ENCODE measurements around the gene MBD2. TPM values are rescaled to one million over a fixed set of nuclear protein-coding genes. Genes with fewer than 3 reads are reported as not detected.

The MBD2 gene
- total and polyA plus RNA-seq, 2 donors from 2014 or later, result 79.1 to 123 TPM

DNA sequence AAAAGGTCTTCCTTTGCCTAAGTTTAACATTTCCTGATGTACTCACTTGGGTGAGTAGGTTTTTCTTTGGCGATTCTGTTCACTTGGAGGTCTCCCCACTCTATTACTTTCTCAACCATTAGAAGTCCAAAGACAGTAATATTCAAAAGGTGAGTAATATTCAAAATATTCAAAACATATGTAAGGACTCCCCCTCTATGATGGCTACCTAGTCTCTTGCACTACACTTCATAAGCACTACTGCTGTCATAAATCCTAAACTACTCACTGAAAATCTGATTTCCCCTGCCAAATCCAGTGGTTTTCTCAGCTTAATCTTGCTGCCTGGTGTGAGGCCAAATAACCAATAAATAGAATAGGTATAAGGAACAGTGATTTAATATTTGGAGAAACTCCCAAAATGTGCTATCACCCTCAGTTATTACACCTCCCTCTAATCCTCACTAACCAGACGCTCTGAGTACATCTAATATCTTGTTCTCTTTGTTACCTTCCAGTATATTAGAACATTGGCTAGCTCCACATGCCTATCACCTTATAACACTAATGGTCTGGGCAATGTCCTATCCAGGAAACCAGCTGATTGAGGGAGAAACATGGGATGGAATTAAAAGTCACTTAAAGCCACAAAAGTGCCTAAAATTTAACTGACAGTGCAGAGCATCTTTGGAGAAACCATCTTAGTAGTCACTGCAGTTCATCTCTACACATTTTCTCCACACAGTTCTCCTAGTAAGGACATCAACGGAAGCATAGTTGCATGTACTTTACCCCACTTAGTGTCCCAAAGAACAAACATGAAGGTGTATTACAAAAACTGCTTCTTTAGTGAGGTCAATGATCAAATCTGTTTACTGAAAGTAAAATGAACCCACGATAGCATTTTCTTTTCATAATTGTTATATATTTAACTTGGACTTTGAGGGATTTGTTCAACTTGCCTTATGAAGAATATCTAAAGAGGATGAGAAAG lies 54.8 kb downstream of the MBD2 start:
- no peak for FAIRE-seq
- intact Hi-C loops (cut with DNase I), result no loop called here
- H3K36me3 ChIP-seq (ENCODE audit: control insufficient read depth in 2 of 3, insufficient read depth in 3 of 3, low read length in 3 of 3), result peaks cover 0 to 5% (median 0%) of the 10 kb centered on the region in 3 donors

GRCh38 chr18:54165450-54165849 lies 59.0 kb downstream of the MBD2 start:
- Histone ChIP-seq H3K27me3 (ENCODE audit: control insufficient read depth, insufficient read depth, low read length) (no peaks in the 10 kb centered on the region), H3K4me3 (ENCODE audit: low read length in 3 of 3) (no peak overlapping the region), H3K9ac (ENCODE audit: low read length in 3 of 3) (no peak overlapping the region), H3K9me3 (ENCODE audit: control insufficient read depth in 2 of 3, insufficient read depth in 1 of 3, low read length in 3 of 3) (no peaks in the 10 kb centered on the region), H3K4me1 (ENCODE audit: control insufficient read depth in 2 of 3, insufficient read depth in 2 of 3, low read depth in 1 of 3, low read length in 3 of 3) (no peaks in the 10 kb centered on the region), H3K27ac (ENCODE audit: low read depth in 2 of 2, low read length in 2 of 2) (no peak overlapping the region), H3K36me3 (ENCODE audit: control insufficient read depth in 2 of 3, insufficient read depth in 3 of 3, low read length in 3 of 3) (peaks cover 4 to 12% (median 6%) of the 10 kb centered on the region in 3 donors)
- TF ChIP-seq, protein P1, sequence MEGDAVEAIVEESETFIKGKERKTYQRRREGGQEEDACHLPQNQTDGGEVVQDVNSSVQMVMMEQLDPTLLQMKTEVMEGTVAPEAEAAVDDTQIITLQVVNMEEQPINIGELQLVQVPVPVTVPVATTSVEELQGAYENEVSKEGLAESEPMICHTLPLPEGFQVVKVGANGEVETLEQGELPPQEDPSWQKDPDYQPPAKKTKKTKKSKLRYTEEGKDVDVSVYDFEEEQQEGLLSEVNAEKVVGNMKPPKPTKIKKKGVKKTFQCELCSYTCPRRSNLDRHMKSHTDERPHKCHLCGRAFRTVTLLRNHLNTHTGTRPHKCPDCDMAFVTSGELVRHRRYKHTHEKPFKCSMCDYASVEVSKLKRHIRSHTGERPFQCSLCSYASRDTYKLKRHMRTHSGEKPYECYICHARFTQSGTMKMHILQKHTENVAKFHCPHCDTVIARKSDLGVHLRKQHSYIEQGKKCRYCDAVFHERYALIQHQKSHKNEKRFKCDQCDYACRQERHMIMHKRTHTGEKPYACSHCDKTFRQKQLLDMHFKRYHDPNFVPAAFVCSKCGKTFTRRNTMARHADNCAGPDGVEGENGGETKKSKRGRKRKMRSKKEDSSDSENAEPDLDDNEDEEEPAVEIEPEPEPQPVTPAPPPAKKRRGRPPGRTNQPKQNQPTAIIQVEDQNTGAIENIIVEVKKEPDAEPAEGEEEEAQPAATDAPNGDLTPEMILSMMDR (IDR thresholded peaks at IDR 0.05; ENCODE audit: borderline replicate concordance, extremely low read depth, insufficient read depth), result no peak
- FAIRE-seq (no peak), DNase-seq (no peak)
- intact Hi-C loops (cut with DNase I), result no loop called here

More for the DNA sequence above, 54.8 kb downstream of the MBD2 start:
- Histone ChIP-seq H3K4me3 (ENCODE audit: low read length in 3 of 3) (no peak overlapping the region), H3K27ac (ENCODE audit: low read depth in 2 of 2, low read length in 2 of 2) (no peak overlapping the region), H3K9me3 (ENCODE audit: control insufficient read depth in 2 of 3, insufficient read depth in 1 of 3, low read length in 3 of 3) (no peaks in the 10 kb centered on the region), H3K27me3 (ENCODE audit: control insufficient read depth, insufficient read depth, low read length) (no peaks in the 10 kb centered on the region), H3K9ac (ENCODE audit: low read length in 3 of 3) (no peak overlapping the region), H3K4me1 (ENCODE audit: control insufficient read depth in 2 of 3, insufficient read depth in 2 of 3, low read depth in 1 of 3, low read length in 3 of 3) (no peaks in the 10 kb centered on the region)
- DNase-seq, result no peak
- TF ChIP-seq, protein P1 (IDR thresholded peaks at IDR 0.05; ENCODE audit: borderline replicate concordance, extremely low read depth, insufficient read depth), result no peak

DNA sequence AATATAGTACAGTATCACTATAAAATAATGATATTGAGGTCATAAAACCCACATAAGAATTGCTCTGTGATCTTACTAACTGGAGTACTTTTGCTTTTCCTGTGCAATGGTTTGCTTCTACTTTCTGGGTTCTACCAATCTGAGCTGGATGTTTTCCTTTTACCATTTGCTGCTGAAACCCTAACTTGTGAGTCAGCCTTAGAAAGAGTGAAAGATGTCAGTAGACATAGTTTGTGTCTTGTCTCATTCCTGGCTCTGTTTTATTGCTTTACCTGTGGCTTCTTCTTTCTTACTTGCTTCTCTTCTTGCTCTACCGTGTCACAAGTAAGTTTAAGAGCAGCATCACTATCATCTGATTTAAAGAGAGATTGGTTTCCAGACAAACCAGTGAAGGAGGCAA lies 61.0 kb downstream of the MBD2 start:
- H3K4me1 ChIP-seq (ENCODE audit: control insufficient read depth in 2 of 3, insufficient read depth in 2 of 3, low read depth in 1 of 3, low read length in 3 of 3), result peaks cover 0 to 2% (median 0%) of the 10 kb centered on the region in 3 donors
- H3K27me3 ChIP-seq (ENCODE audit: control insufficient read depth, insufficient read depth, low read length), result no peaks in the 10 kb centered on the region
- H3K4me3 ChIP-seq (ENCODE audit: low read length in 3 of 3), result no peak overlapping the region
- H3K9ac ChIP-seq (ENCODE audit: low read length in 3 of 3), result no peak overlapping the region
- TF ChIP-seq, protein P1 (IDR thresholded peaks at IDR 0.05; ENCODE audit: borderline replicate concordance, extremely low read depth, insufficient read depth), result no peak
- intact Hi-C loops (cut with DNase I), result no loop called here
- no peak for DNase-seq
- H3K36me3 ChIP-seq (ENCODE audit: control insufficient read depth in 2 of 3, insufficient read depth in 3 of 3, low read length in 3 of 3), result peaks cover 8 to 23% (median 16%) of the 10 kb centered on the region in 3 donors
- H3K27ac ChIP-seq (ENCODE audit: low read depth in 2 of 2, low read length in 2 of 2), result no peak overlapping the region
- H3K9me3 ChIP-seq (ENCODE audit: control insufficient read depth in 2 of 3, insufficient read depth in 1 of 3, low read length in 3 of 3), result no peaks in the 10 kb centered on the region
- FAIRE-seq, result no peak
